KOPT-K1 (cell line): ENCODE data around the gene RBCK1.
"Not testable (repeated sequence)": the region's sequence is repeated elsewhere in the genome, so short reads cannot be mapped to it uniquely, and the experiment has no call there.

ENCODE experiments used
- H3K27ac ChIP-seq: fragments of 200-600 bp; sonication (generic); 2 replicates; pipeline ENCODE4 v1.5.1; 2016; ENCODE audit warnings: antibody characterized with exemption, mild to moderate bottlenecking, low read depth, low read length; ENCODE audit not compliant: poor library complexity, severe bottlenecking
- H3K36me3 ChIP-seq: fragments of 200-600 bp; sonication (generic); 2 replicates; pipeline ENCODE4 v1.5.1; 2017; ENCODE audit warnings: antibody characterized with exemption, mild to moderate bottlenecking, low read length, moderate library complexity; ENCODE audit not compliant: insufficient read depth
- H3K9me3 ChIP-seq: fragments of 200-600 bp; sonication (generic); 2 replicates; pipeline ENCODE4 v1.5.1; 2017; ENCODE audit warnings: antibody characterized with exemption, low read length, mild to moderate bottlenecking; ENCODE audit not compliant: insufficient read depth, poor library complexity, severe bottlenecking

Gene RBCK1

DNA sequence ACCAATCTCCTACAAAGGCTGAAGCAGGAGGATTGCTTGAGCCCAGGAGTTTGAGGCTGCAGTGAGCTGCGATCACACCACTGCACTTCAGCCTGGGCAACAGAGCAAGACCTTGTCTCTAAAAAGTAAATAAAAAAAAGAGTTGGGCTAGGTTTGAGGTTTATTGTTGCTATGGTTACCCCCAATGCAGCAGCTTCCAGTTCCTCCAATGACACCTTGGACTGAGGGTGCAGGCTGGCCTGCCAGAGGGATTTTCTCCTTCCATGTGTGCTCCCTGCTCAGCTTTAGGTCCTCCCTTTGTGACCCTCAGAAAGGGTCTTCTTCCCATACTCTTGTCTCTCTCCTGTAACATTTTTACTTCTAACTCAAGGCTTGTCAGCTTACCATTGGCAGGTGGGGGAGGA is 64.8 kb downstream of the RBCK1 start:
- peaks cover 54% of the 10 kb centered on the region for H3K9me3 ChIP-seq
- no peak overlapping the region for H3K27ac ChIP-seq
- peaks cover 46% of the 10 kb centered on the region for H3K36me3 ChIP-seq

DNA sequence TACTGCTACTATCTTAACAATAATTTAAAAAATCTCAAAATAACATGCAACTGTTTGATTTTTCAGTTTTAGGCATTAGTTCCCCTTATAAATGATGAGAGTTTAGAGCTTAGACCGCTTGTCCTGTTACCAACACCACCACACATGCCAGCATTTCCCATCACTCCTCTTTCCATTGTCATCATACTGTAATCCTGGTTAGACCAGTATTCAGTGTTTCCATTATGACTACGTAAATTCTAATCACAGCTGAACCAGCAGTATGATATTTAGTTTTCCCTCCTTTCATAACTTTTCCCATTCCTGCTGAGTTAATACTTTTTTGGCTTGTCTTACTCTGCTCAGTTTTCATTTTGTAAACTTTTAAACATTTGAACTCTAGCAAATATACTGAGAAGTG is 66.5 kb downstream of the RBCK1 start:
- Histone ChIP-seq H3K27ac (no peak overlapping the region), H3K9me3 (peaks cover 38% of the 10 kb centered on the region), H3K36me3 (peaks cover 63% of the 10 kb centered on the region)

DNA sequence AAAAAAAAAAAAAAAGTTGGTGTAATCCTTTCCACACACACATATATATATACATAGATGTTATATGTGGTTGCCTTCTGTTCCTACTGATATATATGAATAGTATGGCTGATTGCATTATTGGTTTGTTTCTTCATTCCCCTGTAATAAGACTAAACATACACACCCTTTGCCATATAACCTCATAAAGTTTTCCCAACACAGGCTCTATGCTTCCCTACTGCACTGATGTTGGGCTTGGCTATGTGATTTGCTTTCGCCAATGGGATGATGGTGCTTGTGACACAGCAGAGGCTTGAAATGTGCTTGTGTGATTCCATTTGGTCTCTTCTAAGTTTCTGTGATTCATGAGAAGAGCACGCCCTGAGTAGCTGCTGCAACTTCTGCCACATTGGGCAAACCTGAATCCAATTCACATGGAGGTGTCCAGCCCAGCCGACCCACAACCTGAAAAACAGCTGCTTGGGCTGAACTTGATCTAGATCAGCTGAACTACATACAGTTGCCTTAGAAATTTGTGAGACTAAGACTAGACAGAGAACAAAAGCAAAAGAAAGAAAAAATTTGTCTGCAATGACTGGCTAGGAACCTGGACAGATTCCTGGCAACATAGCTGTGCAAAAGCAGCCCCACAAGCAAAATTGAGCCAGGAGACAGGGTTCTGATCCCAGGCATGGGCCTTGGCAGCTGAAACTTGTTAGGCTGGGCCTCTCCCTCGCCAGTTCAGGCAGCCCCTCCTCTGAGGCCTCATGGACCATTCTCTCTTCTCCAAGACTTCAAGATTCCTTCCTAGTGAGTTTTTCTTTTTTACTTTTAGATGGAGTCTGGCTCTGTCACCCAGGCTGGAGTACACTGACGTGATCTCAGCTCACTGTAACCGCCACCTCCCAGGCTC is 67.6 kb downstream of the RBCK1 start:
- no peak overlapping the region for H3K27ac ChIP-seq
- peaks cover 27% of the 10 kb centered on the region for H3K9me3 ChIP-seq
- H3K36me3 ChIP-seq = peaks cover 74% of the 10 kb centered on the region

DNA sequence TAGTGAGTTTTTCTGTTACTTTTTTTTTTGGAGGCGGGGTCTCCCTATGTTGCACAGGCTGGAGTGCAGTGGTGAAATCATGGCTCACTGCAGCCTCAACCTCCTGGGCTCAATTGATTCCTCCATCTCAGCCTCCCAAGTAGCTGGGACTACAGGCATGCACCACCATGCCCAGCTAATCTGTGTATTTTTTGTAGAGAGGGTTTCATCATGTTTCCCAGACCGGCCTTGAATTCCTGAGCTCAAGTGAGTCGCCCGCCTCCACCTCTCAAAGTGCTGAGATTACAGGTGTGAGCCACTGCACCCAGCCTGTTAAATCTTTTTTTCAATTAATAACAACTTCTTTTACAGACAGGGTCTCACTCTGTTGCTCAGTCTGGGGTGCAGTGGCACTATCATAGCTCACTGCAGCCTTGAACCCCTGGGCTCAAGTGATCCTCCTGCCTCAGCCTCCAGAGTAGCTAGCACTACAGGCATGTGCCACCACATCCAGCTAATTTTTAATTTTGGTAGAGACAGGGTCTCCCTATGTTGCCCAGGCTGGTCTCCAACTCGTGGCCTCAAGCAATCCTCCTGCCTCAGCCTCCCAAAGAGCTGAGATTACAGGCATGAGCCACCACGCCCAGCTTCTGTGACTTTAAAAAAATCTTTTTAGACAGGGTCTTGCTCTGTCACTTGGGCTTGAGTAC is 68.6 kb downstream of the RBCK1 start:
- Histone ChIP-seq H3K36me3 (peaks cover 82% of the 10 kb centered on the region), H3K9me3 (peaks cover 17% of the 10 kb centered on the region)
- not testable (repeated sequence) for H3K27ac ChIP-seq

DNA sequence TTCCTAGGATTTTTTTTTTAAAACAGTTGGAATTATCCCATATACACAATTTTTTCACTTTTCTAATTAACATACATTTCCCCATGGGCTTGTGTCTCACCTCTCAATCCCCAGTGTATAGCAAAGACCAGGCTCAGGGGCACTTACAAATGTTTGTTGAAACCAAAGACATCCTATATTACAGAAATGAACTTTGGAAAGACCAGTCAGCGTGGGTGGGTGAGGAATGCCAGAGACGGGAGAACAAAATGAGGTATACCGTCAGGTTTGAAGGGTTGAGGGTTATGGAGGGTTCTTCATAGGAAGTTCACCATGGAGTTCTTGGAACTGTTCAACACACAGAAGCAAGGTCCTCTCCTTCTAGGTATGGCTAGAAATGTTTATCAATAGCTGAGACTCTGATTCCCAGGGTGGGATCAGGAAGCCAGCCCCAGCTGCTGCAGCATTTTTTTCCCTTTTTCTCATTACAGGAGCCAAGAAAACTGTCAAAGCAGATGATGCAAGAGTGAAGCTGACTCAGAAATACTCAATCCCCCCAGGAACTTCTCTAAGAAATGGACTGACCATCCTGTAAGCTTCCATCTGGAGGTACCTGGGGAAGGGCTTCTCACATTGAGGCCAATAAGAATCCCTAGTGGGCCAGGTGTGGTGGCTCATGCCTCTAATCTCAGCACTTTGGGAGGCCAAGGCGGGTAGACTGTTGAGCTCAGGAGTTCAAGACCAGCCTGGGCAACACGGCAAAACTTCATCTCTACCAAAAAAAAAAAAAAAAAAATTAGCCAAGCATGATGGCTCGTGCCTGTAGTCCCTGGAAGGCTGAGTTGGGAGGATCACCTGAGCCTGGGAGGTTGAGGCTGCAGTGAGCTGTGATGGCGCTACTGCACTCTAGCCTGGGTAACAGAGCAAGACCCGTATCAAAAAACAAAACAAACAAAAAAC is 70.2 kb downstream of the RBCK1 start:
- Histone ChIP-seq H3K9me3 (peaks cover 2% of the 10 kb centered on the region), H3K27ac (no peak overlapping the region), H3K36me3 (peaks cover 87% of the 10 kb centered on the region)

DNA sequence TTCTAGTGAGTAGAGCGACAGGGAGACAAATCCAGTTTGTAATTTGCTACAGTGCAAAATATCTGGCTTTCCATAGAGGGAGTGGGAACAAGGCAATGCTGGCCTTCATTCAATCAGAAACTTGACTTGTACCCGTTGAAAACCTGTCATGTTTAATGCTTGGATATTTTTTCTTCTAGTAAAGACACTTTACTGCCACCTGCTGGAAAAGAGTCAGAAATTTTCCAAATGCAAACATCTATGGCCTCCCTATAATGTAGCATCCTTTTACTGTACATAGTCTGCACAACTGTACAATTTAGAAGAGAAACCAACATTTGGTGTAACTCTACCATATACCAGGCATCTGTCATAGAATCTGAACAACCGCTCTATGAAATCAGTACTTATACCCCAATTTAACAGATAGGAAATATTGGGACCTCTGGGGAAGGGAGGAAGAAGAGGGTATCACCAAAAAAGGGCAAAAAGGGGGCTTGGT is 70.9 kb downstream of the RBCK1 start:
- H3K36me3 ChIP-seq = peaks cover 89% of the 10 kb centered on the region
- no peaks in the 10 kb centered on the region for H3K9me3 ChIP-seq
- H3K27ac ChIP-seq = no peak overlapping the region

DNA sequence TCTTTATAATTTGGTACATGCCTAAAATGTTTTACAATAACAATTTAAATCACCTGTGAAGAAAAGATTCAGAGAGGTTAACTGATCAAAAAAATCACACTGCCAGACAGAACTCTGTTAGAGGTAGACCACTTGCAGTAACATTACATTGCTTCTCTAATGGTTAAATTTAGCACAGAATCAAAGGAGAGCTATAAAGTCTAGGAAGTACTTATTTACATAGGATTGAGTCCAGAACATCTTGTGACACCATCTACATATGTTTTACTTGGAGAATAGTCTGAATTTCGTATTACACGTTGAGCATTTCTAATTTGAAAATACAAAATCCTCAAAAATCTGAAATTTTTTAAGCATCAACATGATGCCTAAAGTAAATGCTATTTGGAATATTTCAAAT is 71.4 kb downstream of the RBCK1 start:
- peaks cover 94% of the 10 kb centered on the region for H3K36me3 ChIP-seq
- no peaks in the 10 kb centered on the region for H3K9me3 ChIP-seq
- H3K27ac ChIP-seq = no peak overlapping the region

DNA sequence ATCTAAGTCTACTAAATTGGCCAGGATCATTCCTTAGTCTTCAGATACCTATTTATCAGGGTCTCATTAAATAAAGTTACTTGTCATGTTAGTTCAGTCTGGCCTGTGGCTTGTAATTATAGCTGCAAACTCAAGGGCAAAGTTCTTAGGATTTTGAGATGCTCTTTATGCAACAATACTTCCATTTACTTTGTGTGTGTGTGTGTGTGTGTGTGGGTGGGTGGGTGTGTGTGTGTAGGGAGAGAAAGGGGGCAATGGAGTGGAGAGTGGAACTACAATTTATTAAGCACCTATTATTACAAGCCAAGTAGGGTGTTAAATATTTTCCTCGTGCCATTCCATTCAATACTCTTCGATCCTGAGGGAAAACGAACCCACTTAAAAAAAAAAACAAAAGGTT is 71.9 kb downstream of the RBCK1 start:
- Histone ChIP-seq H3K9me3 (no peaks in the 10 kb centered on the region), H3K27ac (no peak overlapping the region), H3K36me3 (peaks cover 94% of the 10 kb centered on the region)

DNA sequence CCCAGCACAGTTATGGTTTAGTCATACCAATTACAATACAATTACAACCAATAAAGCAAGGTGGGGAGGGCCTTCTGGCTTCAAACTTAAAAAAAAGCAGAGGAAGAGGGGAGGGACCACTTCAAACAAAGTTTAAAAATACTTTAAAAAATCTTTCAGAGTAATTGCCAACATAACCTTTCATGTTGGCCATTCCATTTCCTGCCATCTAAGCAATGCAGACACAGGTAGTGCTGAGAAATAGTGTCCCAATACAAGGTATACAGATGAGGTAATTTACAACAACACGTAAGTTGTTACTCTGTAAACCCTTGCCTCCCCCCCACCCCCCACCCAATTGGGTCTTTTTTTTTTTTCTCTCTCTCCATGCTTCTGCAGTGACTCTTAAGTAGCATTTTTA is 73.1 kb downstream of the RBCK1 start:
- no peaks in the 10 kb centered on the region for H3K9me3 ChIP-seq
- H3K27ac ChIP-seq = no peak overlapping the region
- H3K36me3 ChIP-seq = peaks cover 95% of the 10 kb centered on the region
